GM12872 (cell line): Measurements from ENCODE around the gene ZNF343.

Experiments
- TF ChIP-seq, protein P1 (sequence below): IDR thresholded peaks from 3 replicates; pipeline ENCODE4 v1.5.1; 2011; ENCODE audit warnings: low read depth, mild to moderate bottlenecking, low read length, moderate library complexity; ENCODE audit not compliant: insufficient read depth

ZNF343 gene

DNA sequence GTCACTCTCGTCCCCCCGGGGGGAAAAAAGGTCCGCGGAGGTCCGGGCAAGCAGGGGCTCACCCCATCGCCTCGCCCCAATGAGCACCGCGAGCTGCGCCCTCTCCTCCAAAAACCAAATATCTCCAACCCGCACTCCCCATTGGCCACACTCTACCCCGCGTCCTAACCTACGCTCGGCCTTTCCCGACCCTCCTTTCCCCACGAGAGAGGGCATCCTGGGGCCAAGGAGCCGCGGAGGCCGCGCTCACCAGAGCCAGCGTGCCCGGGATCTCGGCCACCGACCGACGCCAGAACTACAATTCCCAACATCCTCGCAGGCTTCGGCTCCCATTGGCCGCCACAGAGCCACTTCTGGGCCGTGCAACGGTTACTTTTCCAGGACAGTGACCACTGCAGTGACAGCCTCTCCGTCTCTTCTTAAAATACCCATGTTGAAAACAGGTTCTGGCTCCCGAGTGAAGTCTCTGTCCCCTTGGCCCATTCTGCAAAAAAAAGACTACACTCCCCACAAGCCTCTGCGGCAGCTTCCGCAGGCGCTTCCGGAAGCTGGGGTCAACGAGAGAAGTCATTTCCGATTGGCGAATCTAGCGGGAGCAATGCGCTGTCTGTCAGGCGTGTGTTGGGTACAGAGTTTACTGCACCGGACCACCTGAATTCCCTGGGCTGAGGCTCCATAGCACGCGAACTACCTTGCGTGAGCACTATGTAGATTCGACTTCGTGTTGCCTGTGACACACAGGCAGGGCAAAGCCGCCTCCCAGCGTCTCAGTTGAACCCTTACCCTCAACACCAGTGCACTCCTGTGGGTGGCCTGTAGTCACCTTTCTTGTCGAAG is at the start of gene ZNF343:
ZNF343 (minus strand) TSS at position 285 of the 837 bp plus-strand sequence. CDS start 15,020 bp downstream, outside the sequence.
- TF ChIP-seq, protein P1, sequence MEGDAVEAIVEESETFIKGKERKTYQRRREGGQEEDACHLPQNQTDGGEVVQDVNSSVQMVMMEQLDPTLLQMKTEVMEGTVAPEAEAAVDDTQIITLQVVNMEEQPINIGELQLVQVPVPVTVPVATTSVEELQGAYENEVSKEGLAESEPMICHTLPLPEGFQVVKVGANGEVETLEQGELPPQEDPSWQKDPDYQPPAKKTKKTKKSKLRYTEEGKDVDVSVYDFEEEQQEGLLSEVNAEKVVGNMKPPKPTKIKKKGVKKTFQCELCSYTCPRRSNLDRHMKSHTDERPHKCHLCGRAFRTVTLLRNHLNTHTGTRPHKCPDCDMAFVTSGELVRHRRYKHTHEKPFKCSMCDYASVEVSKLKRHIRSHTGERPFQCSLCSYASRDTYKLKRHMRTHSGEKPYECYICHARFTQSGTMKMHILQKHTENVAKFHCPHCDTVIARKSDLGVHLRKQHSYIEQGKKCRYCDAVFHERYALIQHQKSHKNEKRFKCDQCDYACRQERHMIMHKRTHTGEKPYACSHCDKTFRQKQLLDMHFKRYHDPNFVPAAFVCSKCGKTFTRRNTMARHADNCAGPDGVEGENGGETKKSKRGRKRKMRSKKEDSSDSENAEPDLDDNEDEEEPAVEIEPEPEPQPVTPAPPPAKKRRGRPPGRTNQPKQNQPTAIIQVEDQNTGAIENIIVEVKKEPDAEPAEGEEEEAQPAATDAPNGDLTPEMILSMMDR = no peak

GRCh38 chr20:2557873-2558580 is 49.3 kb upstream of the ZNF343 start:
- TF ChIP-seq, protein P1 = no peak

GRCh38 chr20:2545594-2545993 is 36.9 kb upstream of the ZNF343 start:
- TF ChIP-seq, protein P1 = no peak

DNA sequence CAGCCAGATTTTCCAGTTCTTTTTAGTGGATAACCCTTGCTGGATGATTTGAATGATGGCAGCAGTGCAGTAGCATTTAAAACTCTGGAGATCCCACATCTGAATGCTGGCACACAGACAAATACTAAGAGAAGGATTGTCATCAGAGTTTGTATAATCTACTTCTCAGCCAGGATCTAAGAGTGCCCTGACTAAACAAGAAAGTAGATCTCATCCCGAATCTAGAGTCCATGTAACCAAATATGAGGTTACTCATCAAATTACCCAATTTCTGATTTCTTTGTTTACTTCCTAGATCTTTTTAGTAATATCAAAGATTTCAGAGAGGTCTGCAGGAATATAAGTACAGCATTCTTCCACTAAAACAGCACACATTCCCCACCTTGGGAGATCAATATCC is 35.5 kb upstream of the ZNF343 start:
- TF ChIP-seq, protein P1 = no peak

GRCh38 chr20:2542361-2542760 is 33.6 kb upstream of the ZNF343 start:
- TF ChIP-seq, protein P1 = no peak

GRCh38 chr20:2541940-2542339 is 33.2 kb upstream of the ZNF343 start:
- TF ChIP-seq, protein P1 = no peak

DNA sequence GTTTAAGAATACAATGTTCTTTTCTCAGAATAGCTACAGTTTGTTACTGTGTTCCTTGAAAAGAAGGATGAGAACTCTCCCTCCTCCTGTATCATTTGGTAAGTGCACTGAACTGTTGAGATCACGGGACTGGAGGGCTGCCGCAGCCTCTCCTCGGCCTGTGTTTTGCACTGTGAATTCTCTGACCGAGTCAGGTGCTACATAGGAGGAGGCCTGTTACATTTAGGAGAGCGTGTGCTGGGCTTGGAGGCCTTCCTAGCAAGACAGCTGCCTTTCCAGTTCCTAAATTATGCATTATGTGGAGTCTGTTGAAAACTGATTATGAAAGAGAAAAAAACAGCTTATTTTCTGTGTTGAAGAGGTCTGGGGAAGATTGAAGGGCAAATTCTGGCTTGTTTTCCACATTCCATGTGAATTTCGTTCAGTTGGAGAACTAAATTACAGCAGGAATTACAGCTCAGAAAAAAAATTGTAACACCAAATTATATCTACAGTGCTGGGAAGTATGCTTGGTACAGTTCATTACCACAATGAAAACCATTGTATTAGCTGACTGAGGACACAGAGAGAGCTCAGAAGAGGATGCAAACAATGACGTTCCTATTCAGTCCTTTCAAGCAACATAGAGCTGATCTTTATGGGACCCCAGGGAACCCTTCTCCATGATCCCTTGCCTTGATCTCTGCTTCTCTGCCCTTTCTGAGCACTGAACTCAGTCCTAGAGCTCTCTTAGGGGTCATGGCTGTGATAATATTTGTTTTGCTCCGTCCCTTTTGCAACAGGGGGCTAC is 30.4 kb upstream of the ZNF343 start:
- TF ChIP-seq, protein P1 = no peak
